ENCODE data around the gene SART1.

Gene SART1

DNA sequence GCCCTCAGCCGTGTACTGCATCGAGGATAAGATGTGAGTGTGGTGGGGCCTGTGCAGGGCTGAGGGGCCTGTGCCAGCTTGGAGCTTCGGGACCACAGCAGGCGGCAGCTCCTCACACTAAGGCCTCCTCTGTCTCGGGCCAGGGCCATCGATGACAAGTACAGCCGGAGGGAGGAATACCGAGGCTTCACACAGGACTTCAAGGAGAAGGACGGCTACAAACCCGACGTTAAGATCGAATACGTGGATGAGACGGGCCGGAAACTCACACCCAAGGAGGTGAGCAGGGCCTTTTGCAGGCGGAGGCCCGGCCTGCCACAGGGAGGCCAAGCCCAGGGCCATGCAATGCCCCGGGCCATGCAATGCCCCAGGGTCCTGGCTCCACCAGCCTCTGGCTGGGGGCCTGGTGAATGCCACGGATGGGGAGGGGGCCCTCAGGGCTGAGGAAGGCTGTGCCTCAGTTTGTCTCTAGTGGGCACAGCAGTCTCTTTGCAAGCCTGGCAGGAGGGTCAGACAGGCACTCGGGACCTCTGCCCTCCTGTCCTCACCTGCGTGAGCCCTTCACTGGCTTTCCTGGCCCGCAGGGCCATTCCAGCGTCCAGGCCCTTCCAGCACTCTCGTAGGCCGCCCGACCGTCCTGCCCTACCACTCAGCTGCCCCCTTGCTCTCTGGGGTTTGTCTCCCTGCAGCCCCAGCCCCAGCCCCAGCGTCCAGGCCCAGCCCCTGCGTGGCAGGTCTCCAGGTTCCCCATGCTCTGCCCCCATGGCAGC is 16.3 kb downstream of the SART1 start:
- Histone ChIP-seq H3K36me3 (ENCODE audit: control insufficient read depth, insufficient read depth, low read length) (peaks cover 28% of the 10 kb centered on the region), H3K27ac (ENCODE audit: insufficient read depth, low read depth, low read length, poor library complexity, severe bottlenecking) (no peak overlapping the region), H3K27me3 (ENCODE audit: control insufficient read depth, insufficient read depth, low read length, poor library complexity, severe bottlenecking) (no peaks in the 10 kb centered on the region), H3K4me1 (ENCODE audit: control insufficient read depth, insufficient read depth, low read length) (no peaks in the 10 kb centered on the region), H3K4me3 (ENCODE audit: insufficient read depth, low read depth, low read length) (no peak overlapping the region), H3K9me3 (ENCODE audit: control insufficient read depth, low read length) (no peaks in the 10 kb centered on the region)
- WGBS, 2 experiments: 92% methylated on average over 29 of the region's 29 CpGs

DNA sequence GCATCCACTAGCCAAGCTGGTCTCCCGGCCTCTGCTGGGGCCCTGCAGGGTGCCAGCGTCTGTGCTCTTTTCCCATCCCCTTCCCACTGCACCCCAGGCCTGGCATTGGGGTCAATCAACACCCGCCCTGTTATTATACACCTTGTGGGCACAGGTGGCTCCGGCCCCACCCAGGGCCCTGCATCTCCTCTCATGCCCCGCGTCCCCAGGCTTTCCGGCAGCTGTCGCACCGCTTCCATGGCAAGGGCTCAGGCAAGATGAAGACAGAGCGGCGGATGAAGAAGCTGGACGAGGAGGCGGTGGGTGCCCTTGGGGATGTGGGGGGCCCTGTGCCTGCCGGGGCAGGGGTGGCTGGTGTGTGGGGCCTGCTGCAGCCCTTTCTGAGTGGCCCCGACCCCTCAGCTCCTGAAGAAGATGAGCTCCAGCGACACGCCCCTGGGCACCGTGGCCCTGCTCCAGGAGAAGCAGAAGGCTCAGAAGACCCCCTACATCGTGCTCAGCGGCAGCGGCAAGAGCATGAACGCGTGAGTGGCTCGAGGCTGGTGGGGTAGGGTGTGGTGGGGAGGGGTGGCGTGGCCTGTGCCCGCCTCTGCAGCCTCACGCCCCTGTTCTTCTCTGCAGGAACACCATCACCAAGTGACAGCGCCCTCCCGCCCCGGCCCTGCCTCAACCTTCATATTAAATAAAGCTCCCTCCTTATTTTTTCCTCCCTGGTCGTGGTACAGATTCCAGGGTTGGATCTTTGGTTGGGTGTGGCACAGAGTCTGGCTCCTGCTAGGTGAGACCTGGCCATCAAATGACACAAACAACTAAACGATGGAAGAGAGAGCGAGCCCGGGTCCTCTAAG is 17.1 kb downstream of the SART1 start:
- Histone ChIP-seq H3K27ac (ENCODE audit: insufficient read depth, low read depth, low read length, poor library complexity, severe bottlenecking) (no peak overlapping the region), H3K4me3 (ENCODE audit: insufficient read depth, low read depth, low read length) (no peak overlapping the region), H3K27me3 (ENCODE audit: control insufficient read depth, insufficient read depth, low read length, poor library complexity, severe bottlenecking) (no peaks in the 10 kb centered on the region), H3K36me3 (ENCODE audit: control insufficient read depth, insufficient read depth, low read length) (peaks cover 21% of the 10 kb centered on the region), H3K4me1 (ENCODE audit: control insufficient read depth, insufficient read depth, low read length) (no peaks in the 10 kb centered on the region), H3K9me3 (ENCODE audit: control insufficient read depth, low read length) (no peaks in the 10 kb centered on the region)
- WGBS, 2 experiments: 95 to 96% methylated on average over 34 of the region's 34 CpGs

DNA sequence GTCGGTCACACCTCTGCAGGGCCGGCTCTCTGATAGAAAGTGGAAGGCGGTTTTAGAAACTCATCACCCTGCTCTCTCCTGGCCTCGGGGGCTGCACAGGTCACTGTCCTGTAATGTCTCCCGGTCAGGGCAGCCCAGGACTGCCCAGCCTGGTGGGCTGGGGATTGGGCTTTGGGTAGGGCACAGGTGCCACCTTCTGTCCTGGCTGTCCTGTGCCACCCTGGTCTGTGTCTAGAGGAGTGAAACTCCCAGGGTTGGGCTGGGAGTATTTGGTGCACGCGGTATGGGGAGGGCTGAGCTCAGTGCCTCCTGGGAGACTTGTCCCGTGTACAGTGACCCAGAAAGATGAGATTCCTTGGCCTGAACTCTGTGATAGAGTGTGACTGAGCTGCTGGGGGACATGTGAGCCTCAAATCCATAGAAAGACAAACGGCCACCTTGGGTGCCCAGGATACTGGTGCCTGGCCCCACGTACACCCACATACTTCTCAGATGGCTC is 17.8 kb downstream of the SART1 start:
- 94 to 97% methylated on average over 10 of the region's 10 CpGs for WGBS, 2 experiments
- H3K27me3 ChIP-seq (ENCODE audit: control insufficient read depth, insufficient read depth, low read length, poor library complexity, severe bottlenecking): no peaks in the 10 kb centered on the region
- H3K4me3 ChIP-seq (ENCODE audit: insufficient read depth, low read depth, low read length): no peak overlapping the region
- no peaks in the 10 kb centered on the region for H3K4me1 ChIP-seq (ENCODE audit: control insufficient read depth, insufficient read depth, low read length)
- H3K9me3 ChIP-seq (ENCODE audit: control insufficient read depth, low read length): no peaks in the 10 kb centered on the region
- no peak overlapping the region for H3K27ac ChIP-seq (ENCODE audit: insufficient read depth, low read depth, low read length, poor library complexity, severe bottlenecking)
- H3K36me3 ChIP-seq (ENCODE audit: control insufficient read depth, insufficient read depth, low read length): peaks cover 20% of the 10 kb centered on the region

DNA sequence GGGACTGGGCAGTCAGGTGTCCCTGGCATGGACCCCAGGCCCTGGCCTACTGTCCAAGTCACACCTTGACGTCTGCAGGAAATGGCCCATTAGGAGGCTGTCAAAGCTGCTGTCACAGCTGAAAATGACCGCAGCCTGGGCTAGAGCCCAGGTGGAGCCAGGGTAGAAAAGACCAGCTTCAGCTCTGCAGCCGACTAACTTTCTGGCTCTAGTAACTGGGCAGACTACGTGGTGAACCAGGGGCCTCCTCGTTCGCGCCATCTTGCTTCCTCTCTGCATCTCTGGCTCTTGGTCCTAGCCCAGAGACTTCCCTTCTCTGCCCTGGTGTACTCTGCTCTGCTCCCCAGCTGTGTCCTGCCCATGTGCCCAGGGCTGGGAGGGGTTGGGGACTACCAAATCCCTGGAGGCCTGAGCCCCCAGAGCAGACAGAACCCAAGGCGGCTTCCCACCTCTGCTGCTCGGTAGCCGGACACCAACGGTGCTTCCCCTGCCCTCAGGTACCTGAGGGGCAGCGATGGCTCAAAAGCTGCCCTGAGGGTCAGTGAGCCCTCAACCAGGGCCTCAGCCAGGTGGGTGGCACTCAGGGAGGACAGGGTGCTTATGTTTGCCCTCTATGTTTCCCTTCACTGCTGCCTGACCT is 19.7 kb downstream of the SART1 start:
- Histone ChIP-seq H3K4me1 (ENCODE audit: control insufficient read depth, insufficient read depth, low read length) (no peaks in the 10 kb centered on the region), H3K36me3 (ENCODE audit: control insufficient read depth, insufficient read depth, low read length) (peaks cover 20% of the 10 kb centered on the region), H3K27ac (ENCODE audit: insufficient read depth, low read depth, low read length, poor library complexity, severe bottlenecking) (no peak overlapping the region), H3K4me3 (ENCODE audit: insufficient read depth, low read depth, low read length) (no peak overlapping the region), H3K27me3 (ENCODE audit: control insufficient read depth, insufficient read depth, low read length, poor library complexity, severe bottlenecking) (no peaks in the 10 kb centered on the region), H3K9me3 (ENCODE audit: control insufficient read depth, low read length) (no peaks in the 10 kb centered on the region)
- whole genome bisulfite sequencing, 2 experiments: 90 to 94% methylated on average over 12 of the region's 12 CpGs

DNA sequence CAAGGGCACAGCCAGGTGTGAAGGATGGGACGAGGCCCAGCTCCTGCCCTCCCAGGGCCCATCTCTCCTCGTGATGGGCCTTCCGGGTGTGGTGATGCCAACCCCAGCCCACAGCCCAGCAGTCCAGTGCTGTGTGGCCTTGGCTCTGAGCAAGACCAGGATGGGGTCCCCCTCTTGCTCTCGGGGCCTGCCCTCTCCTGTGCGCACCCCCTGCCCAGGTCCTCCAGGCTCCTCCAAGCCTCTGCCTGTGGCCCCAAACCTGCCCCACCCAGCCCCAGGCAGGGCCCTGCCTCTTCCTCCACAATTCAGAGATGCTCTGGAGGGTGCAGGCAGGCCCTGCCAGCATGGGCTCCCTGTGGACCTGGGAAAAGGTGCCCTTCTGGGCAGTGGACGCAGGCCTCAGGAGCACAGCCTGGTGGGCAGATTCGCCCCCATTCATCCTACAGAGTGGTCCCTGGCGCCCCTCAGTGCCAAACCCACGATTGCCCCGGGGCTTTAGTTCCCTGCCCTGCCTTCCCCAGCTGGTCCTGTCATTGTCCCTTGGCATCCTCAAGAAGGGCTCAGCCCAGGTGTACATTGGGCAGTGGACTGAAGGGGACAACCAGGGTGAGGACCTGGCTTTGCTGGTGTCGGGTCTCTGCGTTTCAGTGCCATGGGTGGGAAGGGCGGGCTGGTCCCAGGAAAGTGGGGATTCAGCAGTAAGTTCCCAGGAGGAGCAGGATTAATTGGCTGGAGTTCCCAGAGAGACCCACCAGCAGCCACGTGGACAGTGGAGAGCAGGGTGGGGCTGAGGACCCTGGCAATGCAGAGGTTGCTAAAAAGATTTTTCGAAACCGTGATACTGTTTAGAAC is 20.7 kb downstream of the SART1 start:
- no peak overlapping the region for H3K27ac ChIP-seq (ENCODE audit: insufficient read depth, low read depth, low read length, poor library complexity, severe bottlenecking)
- peaks cover 15% of the 10 kb centered on the region for H3K36me3 ChIP-seq (ENCODE audit: control insufficient read depth, insufficient read depth, low read length)
- H3K4me1 ChIP-seq (ENCODE audit: control insufficient read depth, insufficient read depth, low read length): no peaks in the 10 kb centered on the region
- 86 to 87% methylated on average over 16 of the region's 16 CpGs for WGBS, 2 experiments
- no peak overlapping the region for H3K4me3 ChIP-seq (ENCODE audit: insufficient read depth, low read depth, low read length)
- H3K9me3 ChIP-seq (ENCODE audit: control insufficient read depth, low read length): no peaks in the 10 kb centered on the region
- no peaks in the 10 kb centered on the region for H3K27me3 ChIP-seq (ENCODE audit: control insufficient read depth, insufficient read depth, low read length, poor library complexity, severe bottlenecking)

DNA sequence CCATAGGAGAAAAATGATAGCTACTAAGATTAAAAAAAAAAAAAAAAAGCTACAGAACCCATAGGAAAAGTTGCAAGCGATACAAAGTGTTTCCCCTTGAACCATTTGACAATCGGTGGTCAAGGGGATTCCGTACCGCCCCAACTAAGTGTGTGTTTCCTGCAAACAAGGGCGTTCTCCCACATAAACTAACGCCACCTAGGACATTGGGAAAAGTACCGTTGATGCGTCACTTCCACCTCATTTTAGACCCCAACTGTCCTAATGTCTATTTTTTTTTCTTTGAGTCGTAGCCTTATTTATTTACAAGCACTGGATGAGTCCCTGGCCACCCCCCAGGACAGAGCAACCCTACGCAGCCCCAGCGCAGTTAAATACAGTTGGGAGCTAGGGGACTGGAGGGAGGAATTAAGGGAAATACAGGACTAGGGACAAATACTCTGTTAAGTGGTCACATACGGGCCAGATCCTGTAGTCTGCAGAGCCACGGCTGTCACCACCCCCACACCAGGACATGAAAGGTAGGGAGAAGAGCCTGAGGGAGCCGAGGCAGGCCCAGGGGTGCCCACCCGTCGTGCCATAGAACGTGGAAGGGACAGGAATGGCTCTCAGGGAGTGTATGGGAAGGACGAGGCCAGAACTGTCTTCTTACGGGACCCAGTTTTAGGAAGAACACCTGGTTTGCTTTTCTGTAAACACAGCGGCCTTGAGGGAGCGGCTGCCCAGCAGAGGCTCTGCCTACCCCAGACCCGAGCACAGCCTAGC is 21.5 kb downstream of the SART1 start:
- Histone ChIP-seq H3K27ac (ENCODE audit: insufficient read depth, low read depth, low read length, poor library complexity, severe bottlenecking) (no peak overlapping the region), H3K4me3 (ENCODE audit: insufficient read depth, low read depth, low read length) (no peak overlapping the region), H3K36me3 (ENCODE audit: control insufficient read depth, insufficient read depth, low read length) (peaks cover 9% of the 10 kb centered on the region), H3K9me3 (ENCODE audit: control insufficient read depth, low read length) (no peaks in the 10 kb centered on the region), H3K4me1 (ENCODE audit: control insufficient read depth, insufficient read depth, low read length) (no peaks in the 10 kb centered on the region), H3K27me3 (ENCODE audit: control insufficient read depth, insufficient read depth, low read length, poor library complexity, severe bottlenecking) (no peaks in the 10 kb centered on the region)
- 88% methylated on average over 22 of the region's 22 CpGs for WGBS, 2 experiments

DNA sequence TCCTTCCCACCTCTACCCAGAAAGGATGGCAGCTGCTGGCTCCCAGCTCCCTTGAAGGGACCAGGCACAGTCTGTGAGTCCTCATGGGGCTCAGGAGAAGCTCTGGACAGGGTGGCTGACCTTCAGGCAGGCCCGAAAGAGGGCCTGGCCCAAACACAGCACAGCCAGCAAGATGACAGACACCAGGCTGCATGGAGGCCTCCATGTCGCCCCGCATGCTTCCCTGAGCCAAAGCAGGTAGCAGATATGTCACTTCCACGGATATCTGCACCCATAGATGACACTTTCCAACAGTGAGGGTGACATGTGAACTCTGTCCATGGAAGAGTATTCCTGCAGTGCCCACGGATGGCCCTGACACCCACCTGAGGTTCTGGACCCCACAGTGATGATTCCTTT is 22.1 kb downstream of the SART1 start:
- H3K36me3 ChIP-seq (ENCODE audit: control insufficient read depth, insufficient read depth, low read length): peaks cover 3% of the 10 kb centered on the region
- no peak overlapping the region for H3K27ac ChIP-seq (ENCODE audit: insufficient read depth, low read depth, low read length, poor library complexity, severe bottlenecking)
- no peak overlapping the region for H3K4me3 ChIP-seq (ENCODE audit: insufficient read depth, low read depth, low read length)
- 92 to 93% methylated on average over 5 of the region's 5 CpGs for WGBS, 2 experiments
- H3K4me1 ChIP-seq (ENCODE audit: control insufficient read depth, insufficient read depth, low read length): no peaks in the 10 kb centered on the region
- no peaks in the 10 kb centered on the region for H3K27me3 ChIP-seq (ENCODE audit: control insufficient read depth, insufficient read depth, low read length, poor library complexity, severe bottlenecking)
- no peaks in the 10 kb centered on the region for H3K9me3 ChIP-seq (ENCODE audit: control insufficient read depth, low read length)

DNA sequence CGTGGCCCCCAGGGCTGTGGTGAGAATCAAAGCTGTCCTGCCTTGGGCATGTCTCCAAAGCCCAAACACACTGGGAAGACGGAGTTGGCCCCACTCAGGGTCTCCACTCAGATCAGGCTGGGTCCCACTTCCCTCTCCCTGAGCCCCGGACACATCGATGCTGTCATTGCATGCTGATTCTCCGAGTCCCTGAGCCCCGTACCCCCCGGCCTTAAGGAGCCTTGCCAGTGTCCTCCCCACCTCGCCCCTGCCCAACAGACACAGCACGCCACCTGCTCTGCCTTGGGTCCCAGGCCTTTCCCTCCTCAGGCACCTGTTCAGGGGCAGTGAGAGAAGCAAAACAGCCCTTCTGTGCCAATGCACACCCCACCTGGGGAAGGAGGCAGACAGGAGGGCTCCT is 25.8 kb downstream of the SART1 start:
- H3K27ac ChIP-seq (ENCODE audit: insufficient read depth, low read depth, low read length, poor library complexity, severe bottlenecking): no peak overlapping the region
- H3K36me3 ChIP-seq (ENCODE audit: control insufficient read depth, insufficient read depth, low read length): no peaks in the 10 kb centered on the region
- H3K4me3 ChIP-seq (ENCODE audit: insufficient read depth, low read depth, low read length): no peak overlapping the region
- H3K9me3 ChIP-seq (ENCODE audit: control insufficient read depth, low read length): no peaks in the 10 kb centered on the region
- 87% methylated on average over 9 of the region's 9 CpGs for WGBS, 2 experiments
- no peaks in the 10 kb centered on the region for H3K27me3 ChIP-seq (ENCODE audit: control insufficient read depth, insufficient read depth, low read length, poor library complexity, severe bottlenecking)
- no peaks in the 10 kb centered on the region for H3K4me1 ChIP-seq (ENCODE audit: control insufficient read depth, insufficient read depth, low read length)
